Vagina (tissue), 2 donors: ENCODE measurements around the gene RS1. TPM values are rescaled to one million over a fixed set of nuclear protein-coding genes. Genes with fewer than 3 reads are reported as not detected.

Experiments used
- DNase-seq, 2 donors: peaks; one replicate each; pipeline ENCODE4 v3.0.0-alpha.2; 2017; ENCODE audit errors: extremely low spot score in 2 of 2
- H3K27ac ChIP-seq: fragments of 200-600 bp; sonication (generic); one replicate; pipeline ENCODE4 v1.5.1; 2019
- H3K27me3 ChIP-seq: fragments of 200-600 bp; sonication (generic); one replicate; pipeline ENCODE4 v1.5.1; 2019
- H3K36me3 ChIP-seq, 2 donors: fragments of 200-600 bp; sonication (generic); one replicate each; pipeline ENCODE4 v1.5.1; 2017 to 2019
- H3K4me1 ChIP-seq: fragments of 200-600 bp; sonication (generic); one replicate; pipeline ENCODE4 v1.5.1; 2019
- H3K4me3 ChIP-seq, 2 donors: fragments of 200-600 bp; sonication (generic); 1 replicate in 1 of 2; 2 replicates in 1 of 2; pipeline ENCODE4 v1.5.1; 2016 to 2019
- H3K9me3 ChIP-seq: fragments of 200-600 bp; sonication (generic); one replicate; pipeline ENCODE4 v1.5.1; 2019
- CTCF ChIP-seq, 3 experiments: fragments of 450-650 bp in 2 of 3; fragments of 200-600 bp in 1 of 3; sonication (generic) in 1 of 3; IDR thresholded peaks; one replicate each; pipeline ENCODE4 v1.5.1; 2017 to 2019; ENCODE audit warnings: antibody characterized with exemption in 3 of 3, mild to moderate bottlenecking in 2 of 3, moderate library complexity in 2 of 3
- POLR2A ChIP-seq, 2 donors: fragments of 450-650 bp; IDR thresholded peaks; one replicate each; pipeline ENCODE4 v1.6.1; 2017; ENCODE audit warnings: antibody characterized with exemption in 2 of 2, mild to moderate bottlenecking in 2 of 2, moderate library complexity in 2 of 2
- POLR2AphosphoS5 ChIP-seq, 2 donors: sonication (generic); formaldehyde crosslinking; IDR thresholded peaks; one replicate each; pipeline ENCODE4 v1.9.0; 2017; ENCODE audit warnings: antibody characterized with exemption in 2 of 2, mild to moderate bottlenecking in 2 of 2, low read depth in 1 of 2; ENCODE audit not compliant: insufficient read depth in 1 of 2
- intact Hi-C: fragments of 100-400 bp; cut with DNase I; formaldehyde crosslinking; loops from one replicate; pipeline ENCODE4 v1.15.1; 2023
- total RNA-seq: library from RNA; depleted of rRNA; stranded (reverse); fragments of >200 nt; gene quantifications from one replicate; pipeline ENCODE4 v1.2.3, GENCODE V29; 2016

The RS1 gene
- total RNA-seq, 1 donor from 2014 or later, result not detected

GRCh38 chrX:18616688-18617406 lies 55.1 kb downstream of the RS1 start:
- intact Hi-C loops, result no loop called here
- Histone ChIP-seq H3K27me3 (no peaks in the 10 kb centered on the region), H3K9me3 (no peaks in the 10 kb centered on the region), H3K36me3 (no peaks in the 10 kb centered on the region), H3K4me1 (no peaks in the 10 kb centered on the region), H3K27ac (no peak overlapping the region), H3K4me3 (no peak overlapping the region)
- TF ChIP-seq CTCF (IDR thresholded peaks at IDR 0.05), result no peak
- no peak for TF ChIP-seq POLR2AphosphoS5 (IDR thresholded peaks at IDR 0.05; ENCODE audit: insufficient read depth in 1 of 2, low read depth in 1 of 2)
- no peak for TF ChIP-seq POLR2A (IDR thresholded peaks at IDR 0.05)
- DNase-seq, result no peak

- no peaks in the 10 kb centered on the region for H3K27me3 ChIP-seq
- TF ChIP-seq CTCF (IDR thresholded peaks at IDR 0.05) (no peak), POLR2A (IDR thresholded peaks at IDR 0.05) (no peak), POLR2AphosphoS5 (IDR thresholded peaks at IDR 0.05; ENCODE audit: insufficient read depth in 1 of 2, low read depth in 1 of 2) (no peak)
- H3K4me1 ChIP-seq, result no peaks in the 10 kb centered on the region
- no peaks in the 10 kb centered on the region for H3K9me3 ChIP-seq
- H3K4me3 ChIP-seq, result no peak overlapping the region
- intact Hi-C loops, result no loop called here
- H3K36me3 ChIP-seq, result no peaks in the 10 kb centered on the region
- H3K27ac ChIP-seq, result no peak overlapping the region
- DNase-seq, result no peak
Measured at GRCh38 chrX:18613930-18614639, 57.8 kb downstream of the RS1 start.

GRCh38 chrX:18607966-18608365 lies 63.9 kb downstream of the RS1 start:
- H3K9me3 ChIP-seq, result no peaks in the 10 kb centered on the region
- intact Hi-C loops, result no loop called here
- no peaks in the 10 kb centered on the region for H3K27me3 ChIP-seq
- DNase-seq, result no peak
- TF ChIP-seq POLR2A (IDR thresholded peaks at IDR 0.05) (no peak), POLR2AphosphoS5 (IDR thresholded peaks at IDR 0.05; ENCODE audit: insufficient read depth in 1 of 2, low read depth in 1 of 2) (no peak), CTCF (IDR thresholded peaks at IDR 0.05) (no peak)
- H3K4me1 ChIP-seq, result no peaks in the 10 kb centered on the region
- no peaks in the 10 kb centered on the region for H3K36me3 ChIP-seq
- H3K4me3 ChIP-seq, result no peak overlapping the region
- H3K27ac ChIP-seq, result no peak overlapping the region

GRCh38 chrX:18598413-18598812 lies 73.5 kb downstream of the RS1 start:
- TF ChIP-seq POLR2A (IDR thresholded peaks at IDR 0.05) (no peak), POLR2AphosphoS5 (IDR thresholded peaks at IDR 0.05; ENCODE audit: insufficient read depth in 1 of 2, low read depth in 1 of 2) (no peak), CTCF (IDR thresholded peaks at IDR 0.05) (no peak)
- no peak for DNase-seq

GRCh38 chrX:18596096-18596495 lies 75.8 kb downstream of the RS1 start:
- no peak for DNase-seq
- TF ChIP-seq POLR2AphosphoS5 (IDR thresholded peaks at IDR 0.05; ENCODE audit: insufficient read depth in 1 of 2, low read depth in 1 of 2) (no peak), CTCF (IDR thresholded peaks at IDR 0.05) (no peak), POLR2A (IDR thresholded peaks at IDR 0.05) (no peak)
- Histone ChIP-seq H3K4me3 (no peak overlapping the region), H3K27ac (no peak overlapping the region), H3K9me3 (no peaks in the 10 kb centered on the region), H3K27me3 (no peaks in the 10 kb centered on the region), H3K36me3 (no peaks in the 10 kb centered on the region), H3K4me1 (no peaks in the 10 kb centered on the region)
- intact Hi-C loops, result no loop called here

More at GRCh38 chrX:18598413-18598812, 73.5 kb downstream of the RS1 start:
- no peaks in the 10 kb centered on the region for H3K9me3 ChIP-seq
- no peak overlapping the region for H3K27ac ChIP-seq
- no peaks in the 10 kb centered on the region for H3K27me3 ChIP-seq
- no peaks in the 10 kb centered on the region for H3K4me1 ChIP-seq
- no peak overlapping the region for H3K4me3 ChIP-seq
- intact Hi-C loops, result no loop called here
- H3K36me3 ChIP-seq, result no peaks in the 10 kb centered on the region
